ENCODE results near the gene PPP1R15B. TPM values are rescaled to one million over a fixed set of nuclear protein-coding genes. Genes with fewer than 3 reads are reported as not detected.

PPP1R15B gene
- total RNA-seq, 1 experiment from 2014 or later: 45.9 TPM

DNA sequence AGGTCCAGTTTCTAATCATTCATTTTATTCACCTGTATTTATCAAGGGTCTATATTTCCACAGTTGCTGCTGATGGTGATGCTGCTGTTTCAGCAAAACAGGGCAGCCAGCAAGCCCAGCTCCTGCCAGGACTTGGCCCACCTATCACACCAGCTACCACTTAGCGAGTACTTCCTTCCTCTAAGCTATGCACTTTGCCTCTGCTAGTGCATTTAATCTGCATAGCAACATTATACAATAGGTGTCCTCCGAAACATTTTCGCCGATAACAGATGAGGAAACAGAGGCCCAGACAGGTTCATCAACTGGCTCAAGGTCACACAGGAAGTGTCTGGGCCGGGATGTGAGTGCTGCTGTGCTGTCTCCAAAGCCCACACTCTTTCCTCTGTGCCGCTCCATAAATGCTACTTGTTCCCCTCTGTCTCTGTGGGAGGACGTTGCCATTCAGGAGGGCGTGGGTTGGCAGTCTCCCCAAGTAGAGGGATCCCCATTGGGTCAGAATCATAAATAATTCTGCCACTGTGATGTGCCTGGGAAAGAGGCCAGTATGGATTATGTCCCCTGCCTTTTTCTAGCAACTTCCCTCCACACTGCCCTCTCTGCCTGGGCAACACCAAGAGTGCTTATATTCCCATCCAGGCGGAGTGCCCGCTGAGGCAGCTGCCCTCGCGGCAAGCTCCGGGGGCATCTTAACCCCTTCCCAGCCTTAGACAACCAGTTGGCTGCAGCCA is 42.5 kb downstream of the PPP1R15B start:
- H2BK5ac ChIP-seq (ENCODE audit: insufficient read length, low read length): no peak overlapping the region
- no peaks in the 10 kb centered on the region for H3K9me3 ChIP-seq (ENCODE audit: control insufficient read depth, low read depth, low read length)
- H3K4me2 ChIP-seq (ENCODE audit: insufficient read depth, insufficient read length, low read length): no peak overlapping the region
- no peak overlapping the region for H3K4ac ChIP-seq (ENCODE audit: low read depth, low read length)
- no peak overlapping the region for H2BK15ac ChIP-seq (ENCODE audit: low read depth, low read length)
- no peak overlapping the region for H4K8ac ChIP-seq (replicated peaks; ENCODE audit: insufficient read length, low read depth, low read length)
- no peaks in the 10 kb centered on the region for H3K27me3 ChIP-seq (ENCODE audit: insufficient read depth, low read length)
- H3K79me2 ChIP-seq (ENCODE audit: insufficient read depth, low read length): no peaks in the 10 kb centered on the region
- H4K20me1 ChIP-seq (ENCODE audit: control insufficient read depth, insufficient read depth, insufficient read length): no peaks in the 10 kb centered on the region
- H3K14ac ChIP-seq (ENCODE audit: insufficient read depth, low read length): no peak overlapping the region
- Mint-ChIP-seq H3K4me3 (no peak overlapping the region), H3K9me3 (no peaks in the 10 kb centered on the region), H3K36me3 (ENCODE audit: insufficient read depth in 1 of 3, low read depth in 3 of 3) (no peaks in the 10 kb centered on the region), H3K4me1 (no peaks in the 10 kb centered on the region), H3K27me3 (ENCODE audit: low read depth) (peaks cover 24% of the 10 kb centered on the region), H3K27ac (no peak overlapping the region)
- no peaks in the 10 kb centered on the region for H3K79me1 ChIP-seq (ENCODE audit: insufficient read depth, low read depth, low read length, poor library complexity, severe bottlenecking)
- H2AK5ac ChIP-seq (ENCODE audit: insufficient read length, low read length): no peak overlapping the region
- no peaks in the 10 kb centered on the region for H3K4me1 ChIP-seq (ENCODE audit: insufficient read depth, low read length)
- no peak overlapping the region for H3K9ac ChIP-seq (ENCODE audit: extremely low read depth, insufficient read length, low read length)
- H4K91ac ChIP-seq (ENCODE audit: insufficient read length, low read depth, low read length): no peak overlapping the region
- TF ChIP-seq, protein P1, sequence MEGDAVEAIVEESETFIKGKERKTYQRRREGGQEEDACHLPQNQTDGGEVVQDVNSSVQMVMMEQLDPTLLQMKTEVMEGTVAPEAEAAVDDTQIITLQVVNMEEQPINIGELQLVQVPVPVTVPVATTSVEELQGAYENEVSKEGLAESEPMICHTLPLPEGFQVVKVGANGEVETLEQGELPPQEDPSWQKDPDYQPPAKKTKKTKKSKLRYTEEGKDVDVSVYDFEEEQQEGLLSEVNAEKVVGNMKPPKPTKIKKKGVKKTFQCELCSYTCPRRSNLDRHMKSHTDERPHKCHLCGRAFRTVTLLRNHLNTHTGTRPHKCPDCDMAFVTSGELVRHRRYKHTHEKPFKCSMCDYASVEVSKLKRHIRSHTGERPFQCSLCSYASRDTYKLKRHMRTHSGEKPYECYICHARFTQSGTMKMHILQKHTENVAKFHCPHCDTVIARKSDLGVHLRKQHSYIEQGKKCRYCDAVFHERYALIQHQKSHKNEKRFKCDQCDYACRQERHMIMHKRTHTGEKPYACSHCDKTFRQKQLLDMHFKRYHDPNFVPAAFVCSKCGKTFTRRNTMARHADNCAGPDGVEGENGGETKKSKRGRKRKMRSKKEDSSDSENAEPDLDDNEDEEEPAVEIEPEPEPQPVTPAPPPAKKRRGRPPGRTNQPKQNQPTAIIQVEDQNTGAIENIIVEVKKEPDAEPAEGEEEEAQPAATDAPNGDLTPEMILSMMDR (conservative IDR thresholded peaks at IDR 0.05): no peak
- no peak overlapping the region for H3K23ac ChIP-seq (ENCODE audit: insufficient read length, low read depth, low read length)
- no peak overlapping the region for H2BK120ac ChIP-seq (ENCODE audit: low read depth, low read length, poor library complexity, severe bottlenecking)
- H3T11ph ChIP-seq (ENCODE audit: low read length): no peak overlapping the region
- H3K18ac ChIP-seq (ENCODE audit: insufficient read length, low read depth, low read length): no peak overlapping the region
- H2AFZ ChIP-seq (ENCODE audit: low read length): no peak overlapping the region
- no peak overlapping the region for H3K27ac ChIP-seq (ENCODE audit: insufficient read length, low read depth, low read length)
- DNase-seq: no peak
- H2BK12ac ChIP-seq (ENCODE audit: insufficient read length, low read depth, low read length): no peak overlapping the region
- no peak overlapping the region for H4K5ac ChIP-seq (ENCODE audit: insufficient read length, low read depth, low read length)
- no CpG with 5 or more reads among the region's 13 CpGs for WGBS (ENCODE audit: extremely low coverage, insufficient read length, low lambda C conversion rate)
- H2BK20ac ChIP-seq (ENCODE audit: low read depth, low read length, poor library complexity, severe bottlenecking): no peak overlapping the region
- no peak overlapping the region for H3K56ac ChIP-seq (ENCODE audit: insufficient read length, low read depth, low read length)
- no peaks in the 10 kb centered on the region for H3K23me2 ChIP-seq (ENCODE audit: insufficient read length, low read depth, low read length, poor library complexity, severe bottlenecking)
